Kidney (tissue), 14 donors: ENCODE measurements around the gene PLA2G4B. TPM values are rescaled to one million over a fixed set of nuclear protein-coding genes. Genes with fewer than 3 reads are reported as not detected.

Source experiments
- DNase-seq, 5 donors: peaks; one replicate each; pipeline ENCODE4 v3.0.0-alpha.2; 2013 to 2020
- FAIRE-seq: peaks from 2 replicates; lab custom pipeline; 2012; peaks lifted over from hg19 to GRCh38; lab: Jason Lieb, UNC
- H3K27ac ChIP-seq, 2 donors: one replicate each; pipeline ENCODE4 v1.7.0; 2013; ENCODE audit warnings: low read depth in 2 of 2, low read length in 2 of 2, inconsistent platforms in 1 of 2
- H3K27me3 ChIP-seq: one replicate; pipeline ENCODE4 v1.7.1; 2013; ENCODE audit warnings: low read length, inconsistent platforms; ENCODE audit not compliant: control insufficient read depth, insufficient read depth
- H3K36me3 ChIP-seq, 3 donors: one replicate each; pipeline versions ENCODE4 v1.7.0 to v1.7.1; 2013; ENCODE audit warnings: low read length in 3 of 3, control low read depth in 1 of 3, inconsistent platforms in 1 of 3; ENCODE audit not compliant: insufficient read depth in 3 of 3, control insufficient read depth in 2 of 3
- H3K4me1 ChIP-seq, 3 donors: one replicate each; pipeline versions ENCODE4 v1.7.0 to v1.7.1; 2013; ENCODE audit warnings: low read length in 3 of 3, inconsistent platforms in 1 of 3, low read depth in 1 of 3; ENCODE audit not compliant: control insufficient read depth in 2 of 3, insufficient read depth in 2 of 3
- H3K4me3 ChIP-seq, 3 donors: one replicate each; pipeline versions ENCODE4 v1.7.0 to v1.8.1; 2013; ENCODE audit warnings: low read length in 3 of 3, control low read depth in 1 of 3, inconsistent platforms in 1 of 3
- H3K9ac ChIP-seq, 3 donors: one replicate each; pipeline versions ENCODE4 v1.7.0 to v1.7.1; 2013; ENCODE audit warnings: low read length in 3 of 3, control low read depth in 1 of 3, inconsistent platforms in 1 of 3
- H3K9me3 ChIP-seq, 3 donors: one replicate each; pipeline versions ENCODE4 v1.7.0 to v1.7.1; 2013; ENCODE audit warnings: low read length in 3 of 3, control low read depth in 1 of 3, inconsistent platforms in 1 of 3; ENCODE audit not compliant: control insufficient read depth in 2 of 3, insufficient read depth in 1 of 3
- CTCF ChIP-seq: IDR thresholded peaks from 3 replicates; pipeline ENCODE4 v1.5.1; 2012; ENCODE audit warnings: mild to moderate bottlenecking, moderate library complexity, borderline replicate concordance; ENCODE audit not compliant: insufficient read depth; ENCODE audit errors: extremely low read depth
- intact Hi-C: fragments of 100-400 bp; cut with DNase I; formaldehyde crosslinking; loops from one replicate; pipeline ENCODE4 v1.11.1; 2022
- polyA plus RNA-seq: library from polyadenylated mRNA; stranded (reverse); fragments of 350-450 nt; fragmentation: Illumina TruSeq; extraction: RNeasy Lipid Tissue Mini Kit (QIAGEN cat#74804); gene quantifications from one replicate; pipeline ENCODE4 v1.2.3, GENCODE V29; 2014; ENCODE audit warnings: low read depth, low replicate concordance; ENCODE audit not compliant: insufficient read depth
- total RNA-seq: library from RNA; stranded (reverse); fragmentation: NEBNext Ultra II Directional; extraction: Animal tissue kit (Norgen Biotek cat#: 25700); gene quantifications from one replicate; pipeline ENCODE4 v1.2.1, GENCODE V29; 2021
- donor health status: control.
- donor health status: control.
- donor health status: control.
- donor health status: control.
- donor health status: control.
- donor health status: DM: yes; HTN: yes; CAD: no.
- donor health status: Normal renal cell carcinoma (clear cell type).

The PLA2G4B gene
- total and polyA plus RNA-seq, 2 donors from 2014 or later: 4.8 to 8.3 TPM

- no peak for TF ChIP-seq CTCF
- no peak overlapping the region for H3K4me3 ChIP-seq
- DNase-seq: no peak
- no peak for FAIRE-seq
- peaks cover 0 to 3% (median 0%) of the 10 kb centered on the region in 3 donors for H3K4me1 ChIP-seq
- no peaks in the 10 kb centered on the region for H3K27me3 ChIP-seq
- intact Hi-C loops: no loop called here
- H3K9me3 ChIP-seq: no peaks in the 10 kb centered on the region
- no peak overlapping the region for H3K9ac ChIP-seq
- peaks cover 0 to 12% (median 2%) of the 10 kb centered on the region in 3 donors for H3K36me3 ChIP-seq
- H3K27ac ChIP-seq: no peak overlapping the region
Measured at GRCh38 chr15:41847981-41848380, 9.3 kb downstream of the PLA2G4B start.

GRCh38 chr15:41848631-41849030 is 10.0 kb downstream of the PLA2G4B start:
- H3K4me1 ChIP-seq: peaks cover 0 to 3% (median 0%) of the 10 kb centered on the region in 3 donors
- no peak overlapping the region for H3K27ac ChIP-seq
- DNase-seq: peak in 2 of 5 donors; percentile 43 to 62
- no peak overlapping the region for H3K9ac ChIP-seq
- no peaks in the 10 kb centered on the region for H3K27me3 ChIP-seq
- intact Hi-C loops: no loop called here
- H3K9me3 ChIP-seq: no peaks in the 10 kb centered on the region
- H3K36me3 ChIP-seq: peaks cover 0 to 12% (median 2%) of the 10 kb centered on the region in 3 donors
- FAIRE-seq: no peak
- TF ChIP-seq CTCF: no peak
- no peak overlapping the region for H3K4me3 ChIP-seq

GRCh38 chr15:41849204-41849603 is 10.6 kb downstream of the PLA2G4B start:
- no peak overlapping the region for H3K9ac ChIP-seq
- TF ChIP-seq CTCF: no peak
- DNase-seq (no peak), FAIRE-seq (no peak)
- H3K4me1 ChIP-seq: peaks cover 0 to 3% (median 0%) of the 10 kb centered on the region in 3 donors
- intact Hi-C loops: no loop called here
- H3K9me3 ChIP-seq: no peaks in the 10 kb centered on the region
- H3K36me3 ChIP-seq: peaks cover 0 to 12% (median 2%) of the 10 kb centered on the region in 3 donors
- no peak overlapping the region for H3K27ac ChIP-seq
- no peaks in the 10 kb centered on the region for H3K27me3 ChIP-seq
- H3K4me3 ChIP-seq: no peak overlapping the region

GRCh38 chr15:41849861-41850260 is 11.2 kb downstream of the PLA2G4B start:
- Histone ChIP-seq H3K4me1 (peaks cover 0 to 3% (median 0%) of the 10 kb centered on the region in 3 donors), H3K27me3 (no peaks in the 10 kb centered on the region), H3K4me3 (no peak overlapping the region), H3K36me3 (peaks cover 0 to 12% (median 2%) of the 10 kb centered on the region in 3 donors), H3K9ac (no peak overlapping the region), H3K9me3 (no peaks in the 10 kb centered on the region), H3K27ac (no peak overlapping the region)
- intact Hi-C loops: no loop called here
- no peak for TF ChIP-seq CTCF
- FAIRE-seq: no peak
- DNase-seq: no peak
